HG03175 (cell line): ENCODE data around the gene REELD1.

ENCODE experiments used
- ATAC-seq: cut with Tn5 transposase; IDR thresholded peaks from one replicate; pipeline ENCODE4 v1.9.1; 2021; ENCODE audit warnings: mild to moderate bottlenecking, moderate library complexity; ENCODE audit not compliant: unreplicated experiment

The REELD1 gene

GRCh38 chr4:146265950-146266490 lies 51.7 kb downstream of the REELD1 start:
- no peak for ATAC-seq

DNA sequence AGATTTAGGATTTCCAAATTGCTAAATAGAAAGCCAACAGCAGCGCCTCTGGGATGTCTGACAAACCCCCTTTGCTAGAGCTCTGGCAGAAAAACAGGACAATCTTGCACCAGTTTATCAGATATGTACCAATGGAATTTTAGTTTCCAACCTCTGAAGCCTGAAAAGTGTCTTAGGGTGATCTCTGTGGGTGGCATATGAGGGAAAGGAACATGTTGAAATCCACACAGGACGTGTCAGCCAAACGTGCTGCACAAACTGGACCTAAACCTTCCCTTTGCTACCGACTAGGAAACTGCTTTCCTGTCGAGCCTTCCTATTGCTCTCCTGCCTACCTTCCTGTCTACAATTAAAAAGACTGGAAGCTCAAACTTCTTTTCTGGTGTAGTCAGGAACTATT lies 53.5 kb downstream of the REELD1 start:
- ATAC-seq = no peak

DNA sequence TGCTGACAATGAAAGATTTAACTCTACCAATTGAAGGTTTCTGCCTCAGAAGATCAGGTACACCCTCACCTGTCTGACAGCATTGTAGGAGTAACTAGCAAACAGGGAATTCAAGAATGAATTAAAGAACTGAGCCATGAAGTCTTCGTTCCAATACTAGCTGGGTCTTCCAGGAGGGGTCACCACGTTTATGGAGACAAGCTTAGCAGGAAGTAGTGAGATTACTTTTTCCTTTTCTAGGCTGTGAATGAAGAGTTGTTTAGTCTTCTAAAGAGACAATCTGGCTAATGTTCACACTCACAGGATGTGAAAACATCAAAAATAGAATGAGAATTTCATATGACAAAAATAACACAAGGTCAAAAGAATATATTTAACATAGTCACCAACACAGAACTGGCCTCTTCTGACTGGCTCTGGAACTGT lies 54.9 kb downstream of the REELD1 start:
- peak; percentile 64 for ATAC-seq

DNA sequence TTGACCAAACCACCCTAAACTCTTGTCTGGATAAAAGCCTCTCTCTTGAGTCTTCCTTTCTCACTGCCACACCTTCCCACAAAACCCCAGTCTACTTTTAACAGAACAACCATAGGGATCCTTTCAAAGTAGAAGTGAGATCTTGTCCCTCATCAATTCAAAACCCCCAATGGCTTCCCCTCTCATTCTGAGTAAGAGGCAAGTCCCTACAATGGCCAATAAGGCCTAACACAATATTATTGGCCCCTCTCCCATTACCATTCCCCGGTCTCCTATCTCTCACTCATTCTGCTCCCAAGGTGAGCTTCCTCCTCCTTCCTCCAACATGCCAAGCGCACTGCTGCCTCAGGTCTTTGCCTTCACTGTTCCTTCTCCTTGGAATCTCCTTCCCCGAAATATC lies 57.1 kb downstream of the REELD1 start:
- ATAC-seq = no peak

DNA sequence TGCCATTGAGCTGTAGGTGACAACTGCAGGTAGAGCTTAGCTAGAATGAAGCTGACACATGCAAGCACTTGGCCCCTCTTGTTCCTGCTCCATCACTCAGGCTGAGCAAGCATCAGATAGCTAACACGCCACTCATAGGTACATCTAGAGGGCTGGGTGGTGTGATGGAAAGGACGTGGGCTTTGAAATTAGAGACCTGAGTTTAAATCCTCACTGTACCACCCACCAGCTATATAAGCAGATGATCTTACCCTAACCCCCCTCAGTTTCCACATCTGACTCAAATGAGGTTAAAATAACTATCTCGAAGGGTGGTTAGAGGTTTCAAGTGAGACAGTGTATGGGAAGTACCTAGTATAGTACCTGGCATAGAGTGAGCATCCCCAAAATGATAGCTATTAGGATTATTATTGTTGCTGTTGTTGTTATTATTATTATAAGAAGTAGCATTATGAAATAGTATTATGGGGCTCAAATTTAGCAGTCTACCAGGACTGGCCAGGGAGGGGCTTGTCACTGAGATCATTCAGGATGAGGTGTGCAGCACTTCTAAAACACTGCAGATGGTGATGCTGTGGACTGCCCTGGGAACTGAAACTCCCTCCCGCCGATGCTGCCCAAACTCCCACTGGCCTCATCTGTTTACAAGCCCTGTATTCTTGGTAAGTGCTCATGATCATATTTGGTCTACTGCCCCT lies 59.0 kb downstream of the REELD1 start:
- peak; percentile 60 for ATAC-seq

DNA sequence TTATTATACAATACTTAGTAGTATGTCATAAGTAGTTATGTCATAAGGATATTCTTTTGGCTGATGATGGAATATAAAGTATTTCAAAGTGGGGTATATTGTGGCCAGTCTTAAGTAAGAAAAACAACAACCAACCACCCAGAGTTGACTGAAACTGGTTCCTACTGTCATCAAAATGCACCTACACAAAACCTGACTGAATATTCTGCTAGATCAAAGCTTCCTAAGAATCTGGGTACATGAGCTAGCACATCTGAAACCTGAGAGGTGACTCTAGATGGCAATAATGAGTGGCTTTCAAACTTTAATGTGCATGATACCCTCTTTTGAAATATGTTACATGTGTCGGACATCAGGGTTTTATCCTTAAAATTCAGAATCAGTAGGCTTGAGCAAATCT lies 60.4 kb downstream of the REELD1 start:
- ATAC-seq = no peak

GRCh38 chr4:146275370-146275769 lies 61.0 kb downstream of the REELD1 start:
- ATAC-seq = no peak

GRCh38 chr4:146278986-146279385 lies 64.6 kb downstream of the REELD1 start:
- ATAC-seq = no peak
